MCF 10A (cell line): ENCODE measurements around the gene ROR1. TPM values are rescaled to one million over a fixed set of nuclear protein-coding genes. Genes with fewer than 3 reads are reported as not detected.
"Not testable (repeated sequence)": the region's sequence is repeated elsewhere in the genome, so short reads cannot be mapped to it uniquely, and the experiment has no call there.

Source experiments
- BruUV-seq: library from RNA; stranded (reverse); fragments of 400-500 nt; replicated peaks from 2 replicates; lab custom pipeline; 2021; lab: Mats Ljungman, UMichigan
- CTCF ChIA-PET: fragments of 300-600 bp; sonication (Branson Sonifier 250); formaldehyde crosslinking; extraction: SDS; loops from one replicate; lab custom pipeline; 2021; ENCODE audit warnings: antibody characterized with exemption, inconsistent platforms; lab: Yijun Ruan, JAX
- POLR2A ChIA-PET: fragments of 300-600, 350-650 bp; sonication (Branson Sonifier 250); formaldehyde crosslinking; extraction: SDS; loops from one replicate; lab custom pipeline; 2020; ENCODE audit warnings: antibody characterized with exemption, inconsistent platforms; lab: Yijun Ruan, JAX
- DNase-seq: peaks from one replicate; pipeline ENCODE4 v3.0.0-alpha.2; 2018; ENCODE audit not compliant: unreplicated experiment
- H3K27ac Mint-ChIP-seq: one replicate; pipeline ENCODE4 v1.8.0; 2022; ENCODE audit warnings: mild to moderate bottlenecking, low read depth, mixed read lengths; ENCODE audit not compliant: unreplicated experiment
- H3K27me3 Mint-ChIP-seq: one replicate; pipeline ENCODE4 v1.8.0; 2022; ENCODE audit warnings: mixed read lengths; ENCODE audit not compliant: insufficient read depth, unreplicated experiment
- H3K36me3 Mint-ChIP-seq: one replicate; pipeline ENCODE4 v1.8.0; 2022; ENCODE audit warnings: mild to moderate bottlenecking, moderate library complexity, mixed read lengths; ENCODE audit not compliant: insufficient read depth, unreplicated experiment
- H3K4me1 Mint-ChIP-seq: one replicate; pipeline ENCODE4 v1.8.0; 2022; ENCODE audit warnings: mixed read lengths; ENCODE audit not compliant: insufficient read depth, unreplicated experiment
- H3K4me3 Mint-ChIP-seq: one replicate; pipeline ENCODE4 v1.8.0; 2022; ENCODE audit warnings: mild to moderate bottlenecking, moderate library complexity, mixed read lengths; ENCODE audit not compliant: unreplicated experiment
- H3K9me3 Mint-ChIP-seq: one replicate; pipeline ENCODE4 v1.8.0; 2022; ENCODE audit warnings: mixed read lengths; ENCODE audit not compliant: unreplicated experiment
- CTCF ChIP-seq: fragments of 200-600 bp; IDR thresholded peaks from one replicate; pipeline ENCODE4 v1.8.0; 2022; ENCODE audit warnings: antibody characterized with exemption, mild to moderate bottlenecking; ENCODE audit not compliant: unreplicated experiment
- intact Hi-C: fragments of 100-400 bp; cut with micrococcal nuclease; formaldehyde crosslinking; loops from 2 replicates; pipeline ENCODE4 v1.14.1; 2022
- total RNA-seq: library from RNA; stranded (reverse); gene quantifications from 2 replicates; pipeline ENCODE4 v1.2.3, GENCODE V29; 2022

Gene ROR1
- total RNA-seq, 1 experiment from 2014 or later = 4.6 TPM

- Mint-ChIP-seq H3K27me3 (no peaks in the 10 kb centered on the region), H3K36me3 (no peaks in the 10 kb centered on the region), H3K4me3 (no peak overlapping the region), H3K4me1 (peaks cover 8% of the 10 kb centered on the region), H3K9me3 (peaks cover 6% of the 10 kb centered on the region), H3K27ac (no peak overlapping the region)
- peak; percentile 46 for DNase-seq
- POLR2A ChIA-PET = interaction anchor here (0.8 to 1.6 kb wide), 2 partner anchors 16 to 48 kb away, joined by 3 to 5 read pairs; partner anchors contain the start of gene ROR1
- TF ChIP-seq CTCF = no peak
- CTCF ChIA-PET = interaction anchor here (1.6 kb wide), 1 partner anchor 316 kb away, joined by 3 read pairs; no protein-coding TSS in a partner anchor
- no TSS peak for BruUV-seq
- intact Hi-C loops = no loop called here
Measured at GRCh38 chr1:63821091-63822005, 47.5 kb downstream of the ROR1 start.

- H3K4me1 Mint-ChIP-seq = peaks cover 8% of the 10 kb centered on the region
- no peak for TF ChIP-seq CTCF
Measured at GRCh38 chr1:63822540-63822939, 48.7 kb downstream of the ROR1 start.

GRCh38 chr1:63824451-63824850 is 50.6 kb downstream of the ROR1 start:
- CTCF ChIA-PET = interaction anchor here (0.6 to 1.4 kb wide), 4 partner anchors 13 to 653 kb away, joined by 3 to 5 read pairs (median 4); no protein-coding TSS in a partner anchor
- peaks cover 6% of the 10 kb centered on the region for H3K9me3 Mint-ChIP-seq
- no peak overlapping the region for H3K27ac Mint-ChIP-seq
- intact Hi-C loops = no loop called here
- POLR2A ChIA-PET = interaction anchor here (0.5 kb wide), 1 partner anchor 279 kb away, joined by 4 read pairs; no protein-coding TSS in a partner anchor
- no TSS peak for BruUV-seq
- peaks cover 12% of the 10 kb centered on the region for H3K4me1 Mint-ChIP-seq
- no peak for DNase-seq
- no peaks in the 10 kb centered on the region for H3K27me3 Mint-ChIP-seq
- TF ChIP-seq CTCF = no peak
- H3K4me3 Mint-ChIP-seq = no peak overlapping the region
- H3K36me3 Mint-ChIP-seq = no peaks in the 10 kb centered on the region

More at GRCh38 chr1:63822540-63822939, 48.7 kb downstream of the ROR1 start:
- BruUV-seq = no TSS peak
- DNase-seq = no peak
- intact Hi-C loops = no loop called here
- Mint-ChIP-seq H3K4me3 (no peak overlapping the region), H3K27ac (no peak overlapping the region), H3K27me3 (no peaks in the 10 kb centered on the region), H3K36me3 (no peaks in the 10 kb centered on the region), H3K9me3 (peaks cover 6% of the 10 kb centered on the region)
- CTCF ChIA-PET = interaction anchor here (0.7 kb wide), 1 partner anchor 214 kb away, joined by 3 read pairs; no protein-coding TSS in a partner anchor
- POLR2A ChIA-PET = interaction anchor here (0.6 to 0.9 kb wide), 3 partner anchors 8 to 49 kb away, joined by 3 to 4 read pairs (median 3); partner anchors contain the start of gene ROR1

- no TSS peak for BruUV-seq
- POLR2A ChIA-PET = interaction anchor here (0.5 kb wide), 1 partner anchor 280 kb away, joined by 4 read pairs; no protein-coding TSS in a partner anchor
- H3K27ac Mint-ChIP-seq = no peak overlapping the region
Measured at GRCh38 chr1:63825111-63825510, 51.3 kb downstream of the ROR1 start.

GRCh38 chr1:63826246-63826861 is 52.5 kb downstream of the ROR1 start:
- H3K36me3 Mint-ChIP-seq, DNase-seq, H3K4me3 Mint-ChIP-seq, H3K27me3 Mint-ChIP-seq, BruUV-seq, H3K9me3 Mint-ChIP-seq, intact Hi-C loops, POLR2A ChIA-PET, H3K27ac Mint-ChIP-seq: not testable (repeated sequence)
- CTCF ChIA-PET = interaction anchor here (0.6 to 1.0 kb wide), 3 partner anchors 40 to 323 kb away, joined by 3 to 4 read pairs (median 3); no protein-coding TSS in a partner anchor
- peaks cover 15% of the 10 kb centered on the region for H3K4me1 Mint-ChIP-seq

More at GRCh38 chr1:63825111-63825510, 51.3 kb downstream of the ROR1 start:
- peaks cover 15% of the 10 kb centered on the region for H3K4me1 Mint-ChIP-seq
- no peak overlapping the region for H3K4me3 Mint-ChIP-seq
- CTCF ChIA-PET = interaction anchor here (0.6 kb wide), 1 partner anchor 654 kb away, joined by 3 read pairs; no protein-coding TSS in a partner anchor
- no peak for DNase-seq
- H3K36me3 Mint-ChIP-seq = no peaks in the 10 kb centered on the region
- intact Hi-C loops = no loop called here
- H3K27me3 Mint-ChIP-seq = no peaks in the 10 kb centered on the region
- TF ChIP-seq CTCF = no peak
- peaks cover 6% of the 10 kb centered on the region for H3K9me3 Mint-ChIP-seq
